DND-41 (cell line): Measurements from ENCODE around the gene DSCAML1.

Source experiments
- ATAC-seq: fragments of 200-7000 bp; cut with Tn5 transposase; 3 replicates; pipeline ENCODE4 v1.9.1; 2021; ENCODE audit warnings: low read depth; ENCODE audit not compliant: insufficient read depth
- DNase-seq: peaks from one replicate; pipeline ENCODE4 v3.0.0-alpha.2; 2020
- H2AFZ ChIP-seq: 2 replicates; pipeline ENCODE4 v1.6.0; 2012; ENCODE audit warnings: low read depth, low read length
- H3K27ac ChIP-seq: 2 replicates; pipeline ENCODE4 v1.5.1; 2012; ENCODE audit warnings: low read length, inconsistent platforms
- H3K27me3 ChIP-seq: fragments of 200-600 bp; sonication (generic); 2 replicates; pipeline ENCODE4 v1.6.0; 2012; ENCODE audit warnings: low read length, mild to moderate bottlenecking, inconsistent platforms; ENCODE audit not compliant: insufficient read depth, poor library complexity
- H3K36me3 ChIP-seq: 2 replicates; pipeline ENCODE4 v1.5.1; 2012; ENCODE audit warnings: low read length, inconsistent platforms; ENCODE audit not compliant: insufficient read depth
- H3K4me1 ChIP-seq: 2 replicates; pipeline ENCODE4 v1.5.1; 2012; ENCODE audit warnings: mild to moderate bottlenecking, low read length; ENCODE audit not compliant: insufficient read depth
- H3K4me2 ChIP-seq: 2 replicates; pipeline ENCODE4 v1.6.0; 2012; ENCODE audit warnings: mild to moderate bottlenecking, moderate library complexity, low read length, inconsistent platforms; ENCODE audit not compliant: insufficient read depth
- H3K4me3 ChIP-seq, 2 experiments: fragments of 200-600 bp in 1 of 2; shearing (Covaris generic) in 1 of 2; 2 replicates each; pipeline ENCODE4 v1.5.1; 2012 to 2016; ENCODE audit warnings: inconsistent platforms in 2 of 2, low read length in 2 of 2, mild to moderate bottlenecking in 2 of 2, low read depth in 1 of 2, moderate library complexity in 1 of 2
- H3K79me2 ChIP-seq: 2 replicates; pipeline ENCODE4 v1.6.0; 2012; ENCODE audit warnings: low read length, inconsistent platforms; ENCODE audit not compliant: insufficient read depth
- H3K9ac ChIP-seq: 2 replicates; pipeline ENCODE4 v1.6.0; 2012; ENCODE audit warnings: low read depth, mild to moderate bottlenecking, inconsistent platforms, low read length, moderate library complexity
- H3K9me3 ChIP-seq: 2 replicates; pipeline ENCODE4 v1.5.1; 2012; ENCODE audit warnings: low read length, moderate library complexity, mild to moderate bottlenecking, inconsistent platforms; ENCODE audit not compliant: insufficient read depth, severe bottlenecking
- H4K20me1 ChIP-seq: 2 replicates; pipeline ENCODE4 v1.6.0; 2012; ENCODE audit warnings: low read length; ENCODE audit not compliant: insufficient read depth
- CTCF ChIP-seq: IDR thresholded peaks from 2 replicates; pipeline ENCODE4 v1.5.1; 2012; ENCODE audit warnings: borderline replicate concordance, low read length, moderate library complexity, mild to moderate bottlenecking; ENCODE audit not compliant: poor library complexity, severe bottlenecking; ENCODE audit errors: extremely low read depth
- EZH2 ChIP-seq: IDR thresholded peaks from 3 replicates; pipeline ENCODE4 v1.6.1; 2012; ENCODE audit warnings: borderline replicate concordance, low read depth, mild to moderate bottlenecking, moderate library complexity, low read length, inconsistent platforms; ENCODE audit not compliant: severe bottlenecking

The DSCAML1 gene

GRCh38 chr11:117554601-117555333, 242.2 kb downstream of the DSCAML1 start:
- Histone ChIP-seq H3K9ac (no peak overlapping the region), H3K4me2 (no peak overlapping the region), H3K79me2 (no peaks in the 10 kb centered on the region), H4K20me1 (peaks cover 32% of the 10 kb centered on the region), H2AFZ (no peak overlapping the region), H3K9me3 (no peaks in the 10 kb centered on the region), H3K36me3 (no peaks in the 10 kb centered on the region), H3K27me3 (no peaks in the 10 kb centered on the region), H3K4me3 (no peak overlapping the region), H3K27ac (no peak overlapping the region), H3K4me1 (no peaks in the 10 kb centered on the region)
- DNase-seq (no peak), ATAC-seq (no peak)
- TF ChIP-seq CTCF (no peak), EZH2 (no peak)

- DNase-seq, result no peak
Measured at GRCh38 chr11:117552626-117553025, 244.4 kb downstream of the DSCAML1 start.

GRCh38 chr11:117551761-117552343, 245.2 kb downstream of the DSCAML1 start:
- Histone ChIP-seq H3K9ac (no peak overlapping the region), H3K27me3 (no peaks in the 10 kb centered on the region), H3K9me3 (no peaks in the 10 kb centered on the region), H4K20me1 (peaks cover 30% of the 10 kb centered on the region), H3K4me3 (no peak overlapping the region), H3K4me1 (no peaks in the 10 kb centered on the region), H3K36me3 (no peaks in the 10 kb centered on the region), H3K4me2 (no peak overlapping the region), H2AFZ (no peak overlapping the region), H3K27ac (no peak overlapping the region), H3K79me2 (no peaks in the 10 kb centered on the region)
- no peak for ATAC-seq
- DNase-seq, result no peak
- TF ChIP-seq EZH2, result no peak
- no peak for TF ChIP-seq CTCF

More at GRCh38 chr11:117552626-117553025, 244.4 kb downstream of the DSCAML1 start:
- H3K27me3 ChIP-seq, result no peaks in the 10 kb centered on the region
- peaks cover 37% of the 10 kb centered on the region for H4K20me1 ChIP-seq
- no peaks in the 10 kb centered on the region for H3K4me1 ChIP-seq
- H3K27ac ChIP-seq, result no peak overlapping the region
- H3K4me2 ChIP-seq, result no peak overlapping the region
- no peaks in the 10 kb centered on the region for H3K9me3 ChIP-seq
- TF ChIP-seq CTCF, result no peak
- no peak for TF ChIP-seq EZH2
- H3K4me3 ChIP-seq, result no peak overlapping the region
- H3K36me3 ChIP-seq, result no peaks in the 10 kb centered on the region
- no peak for ATAC-seq
- H3K79me2 ChIP-seq, result no peaks in the 10 kb centered on the region
- H2AFZ ChIP-seq, result no peak overlapping the region
- H3K9ac ChIP-seq, result no peak overlapping the region
